HG03108 (cell line): Measurements from ENCODE around the gene STAC2.

Experiments used
- ATAC-seq: cut with Tn5 transposase; IDR thresholded peaks from one replicate; pipeline ENCODE4 v1.9.1; 2021; ENCODE audit warnings: moderate library complexity; ENCODE audit not compliant: unreplicated experiment

The STAC2 gene

DNA sequence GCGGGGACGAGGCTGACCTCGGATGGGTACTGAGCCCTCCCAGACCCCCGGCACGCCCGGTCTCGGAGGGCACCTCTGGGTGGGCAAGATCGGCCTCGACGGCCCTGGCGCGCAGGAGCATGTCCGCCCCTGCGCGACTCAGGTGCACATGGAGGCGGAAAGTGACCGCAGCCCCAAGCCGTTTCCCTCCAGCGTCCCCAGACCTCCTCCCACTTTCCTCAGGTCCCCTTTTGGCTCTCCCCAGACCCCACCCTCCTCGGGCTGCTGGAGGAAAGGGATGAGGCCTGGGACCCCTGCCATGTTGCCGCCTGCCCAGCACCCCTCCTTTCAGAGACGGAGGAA is 15.7 kb downstream of the STAC2 start:
- ATAC-seq, result no peak

DNA sequence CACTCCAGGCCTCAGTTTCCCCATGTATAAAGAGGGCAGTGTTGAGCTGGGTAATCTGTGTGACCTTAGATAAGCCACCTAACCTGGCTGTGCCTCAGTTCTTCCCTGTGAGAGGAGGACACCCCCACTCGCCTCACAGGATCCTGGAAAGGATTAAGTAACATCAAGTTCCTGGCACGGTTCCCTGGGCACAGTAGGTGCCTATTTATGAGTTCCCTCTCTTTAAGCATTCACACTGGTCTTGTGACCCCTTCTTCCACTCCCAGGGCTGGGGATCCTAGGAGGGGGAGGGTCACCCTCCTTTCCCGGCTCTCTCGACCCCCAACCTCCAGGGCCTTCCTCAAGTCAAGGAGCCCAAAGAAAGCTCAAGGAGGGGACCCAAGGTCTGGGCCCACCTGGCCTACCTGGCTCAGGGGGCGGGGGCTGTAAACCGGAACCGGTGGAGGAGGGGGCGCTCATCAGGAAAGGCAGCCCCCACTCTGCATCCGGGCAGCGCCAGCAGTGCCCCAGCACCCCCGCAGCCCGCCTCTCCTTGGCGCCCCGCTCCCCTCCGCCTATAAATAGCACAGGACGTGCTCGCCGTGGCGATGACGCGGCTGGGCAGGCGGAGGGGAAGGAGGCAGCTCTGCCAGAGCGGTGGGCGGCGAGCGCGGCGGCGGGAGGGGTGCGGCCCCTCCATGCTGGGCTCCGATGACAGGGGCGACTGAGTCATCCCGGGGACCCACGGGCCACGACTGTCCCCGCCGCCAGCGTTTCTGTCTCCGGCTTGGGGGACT is 16.2 kb downstream of the STAC2 start:
- ATAC-seq, result no peak

DNA sequence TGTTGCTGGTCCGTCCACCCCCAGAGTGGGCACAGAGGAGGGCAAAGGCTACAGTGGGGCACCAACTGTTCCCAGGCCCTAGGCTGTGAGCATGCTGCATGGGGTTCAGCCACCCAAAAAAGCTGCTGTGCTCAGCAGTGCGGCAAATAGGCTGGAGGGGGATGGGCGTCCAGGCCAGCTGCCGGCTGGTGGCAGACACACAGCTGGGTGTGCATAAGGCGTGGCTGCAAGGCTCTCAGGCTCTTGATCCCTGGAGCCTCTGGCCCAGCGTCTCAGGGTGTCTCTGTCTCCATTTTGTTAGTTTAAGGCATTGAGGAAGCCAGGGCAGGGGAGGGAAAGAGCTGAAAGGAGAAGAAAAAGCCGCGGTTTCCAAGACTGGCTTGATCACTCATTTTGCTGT is 16.9 kb downstream of the STAC2 start:
- peak; percentile 49 for ATAC-seq

DNA sequence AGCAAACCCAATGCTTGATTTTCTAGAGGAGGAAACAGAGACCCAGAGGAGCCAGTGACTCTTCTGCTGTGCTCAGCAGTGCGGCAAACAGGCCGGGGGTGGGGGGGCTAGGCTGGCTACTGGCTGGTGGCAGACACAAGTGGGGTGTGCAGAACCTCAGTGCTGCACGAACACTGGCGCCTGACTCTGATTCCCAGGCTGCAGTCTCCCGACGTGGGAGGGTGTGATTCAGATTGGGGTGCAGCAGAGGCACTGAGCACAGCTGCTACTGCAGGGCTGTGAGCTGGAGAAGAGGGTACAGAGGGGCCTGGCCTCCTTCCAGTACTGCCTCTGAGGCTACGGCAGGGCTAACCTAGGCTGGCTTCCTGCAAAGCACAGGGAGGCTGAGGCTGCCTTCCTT is 17.6 kb downstream of the STAC2 start:
- no peak for ATAC-seq

DNA sequence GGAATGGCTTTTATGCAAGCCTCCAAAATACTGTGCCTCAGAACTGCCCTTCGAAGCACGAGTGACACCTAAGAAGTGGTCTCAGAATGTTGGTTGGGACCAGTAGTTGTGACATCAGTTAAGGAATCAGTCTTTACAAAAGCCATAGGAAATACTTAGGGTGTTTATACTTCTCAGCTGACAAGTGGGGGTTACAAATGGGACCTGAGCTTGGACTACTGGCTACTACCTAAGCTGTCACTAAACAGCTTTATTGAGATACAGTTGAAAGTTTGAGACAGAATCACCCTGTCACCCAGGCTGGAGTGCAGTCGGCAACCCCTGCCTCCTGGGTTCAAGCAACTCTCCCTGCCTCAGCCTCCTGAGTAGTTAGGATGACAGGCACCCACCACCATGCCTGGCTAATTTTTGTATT is 20.6 kb downstream of the STAC2 start:
- no peak for ATAC-seq

DNA sequence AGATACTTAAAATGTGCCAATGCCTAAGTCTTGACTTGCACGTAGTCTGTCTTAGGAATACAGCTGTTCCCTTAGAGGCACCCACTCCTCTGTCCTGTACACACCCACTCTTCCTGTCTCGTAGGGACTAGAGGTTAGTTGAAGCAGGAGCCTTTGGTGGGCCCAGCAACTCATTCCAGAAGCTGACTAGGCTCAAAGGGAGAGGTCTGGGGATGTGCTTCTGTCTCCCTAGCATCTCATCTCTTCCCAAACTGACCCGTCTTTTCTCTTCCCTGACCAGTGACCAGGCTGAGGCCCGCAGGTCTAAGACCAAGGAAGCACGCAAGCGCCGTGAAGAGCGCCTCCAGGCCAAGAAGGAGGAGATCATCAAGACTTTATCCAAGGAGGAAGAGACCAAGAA is 21.5 kb downstream of the STAC2 start:
- ATAC-seq, result no peak

DNA sequence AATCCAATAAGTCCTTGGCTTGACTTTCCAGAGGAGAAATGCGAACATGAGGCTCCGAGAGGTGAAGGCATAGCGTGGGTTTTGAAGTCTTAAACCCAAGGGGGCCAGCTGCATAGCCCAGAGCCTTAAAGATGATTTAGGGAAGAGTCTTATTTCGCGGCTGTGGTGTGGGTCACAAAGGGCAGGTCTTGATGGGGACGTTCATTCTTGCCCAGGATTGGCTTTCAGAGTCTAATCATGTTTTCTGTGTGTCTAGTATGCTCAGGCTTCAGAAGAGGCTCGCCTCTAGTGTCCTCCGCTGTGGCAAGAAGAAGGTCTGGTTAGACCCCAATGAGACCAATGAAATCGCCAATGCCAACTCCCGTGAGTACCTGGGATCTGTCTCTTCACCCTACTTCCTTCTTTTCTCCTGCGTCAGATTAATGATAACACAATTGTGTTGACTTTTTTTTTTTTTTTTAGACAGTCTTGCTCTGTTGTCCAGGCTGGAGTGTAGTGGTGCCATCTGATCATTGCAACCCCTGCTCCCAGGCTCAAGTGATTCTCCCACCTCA is 24.7 kb downstream of the STAC2 start:
- no peak for ATAC-seq

DNA sequence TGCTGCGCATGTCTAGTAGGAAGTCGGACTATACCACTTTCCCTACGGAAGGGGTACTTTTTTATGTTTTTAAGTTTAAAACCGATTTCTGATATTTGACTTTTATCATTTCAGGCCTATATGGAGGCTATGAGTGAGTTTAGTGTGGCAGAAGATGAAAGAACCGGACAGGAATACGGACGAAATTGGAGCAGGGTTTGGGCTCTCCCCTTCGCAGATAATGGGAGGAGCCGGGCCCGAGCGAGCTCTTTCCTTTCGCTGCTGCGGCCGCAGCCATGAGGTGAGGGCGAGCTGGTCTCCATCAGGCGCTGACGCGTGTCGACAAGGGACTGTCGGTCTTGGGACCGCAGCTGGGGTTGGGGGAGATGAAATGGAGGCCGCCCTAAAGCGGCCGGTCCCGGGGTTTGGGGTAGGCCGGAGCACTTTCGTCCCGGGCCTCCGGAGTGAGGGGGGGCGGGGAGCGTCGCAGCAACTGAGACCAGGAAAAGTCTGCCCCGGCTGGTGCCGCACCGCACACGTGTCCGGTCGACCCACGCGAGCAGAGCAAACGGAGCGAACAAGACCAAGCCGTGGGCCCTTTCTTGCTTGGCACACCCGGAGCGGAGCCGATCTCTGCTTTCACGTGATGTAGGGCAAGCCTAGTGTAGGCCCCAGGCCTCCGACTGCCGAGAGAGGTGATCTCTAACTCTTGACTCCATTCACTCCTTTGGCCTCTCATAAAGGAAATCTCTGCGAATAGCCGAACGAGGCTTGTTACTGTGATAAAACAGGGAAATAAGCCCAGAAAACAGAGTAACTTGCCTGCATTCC is 25.5 kb downstream of the STAC2 start, which contains the start of gene RPL19:
Gene RPL19, plus strand, starts transcription at position 214 of the 810 bp plus-strand sequence. Its CDS starts 62 bp downstream, at position 276.
- peak; percentile 44 for ATAC-seq

DNA sequence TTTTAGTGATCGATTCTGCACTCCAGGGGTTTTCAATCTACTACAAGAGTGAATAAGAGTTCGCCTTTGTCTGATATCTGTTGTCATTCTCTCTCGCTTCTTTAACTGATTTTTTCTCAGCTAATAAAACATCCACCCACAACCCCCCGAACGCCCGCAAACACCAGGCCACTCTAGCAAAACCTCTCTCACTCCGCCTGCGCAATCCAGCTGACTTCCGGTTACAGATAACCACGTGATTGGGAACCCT is 26.0 kb downstream of the STAC2 start:
- ATAC-seq, result peak; percentile 43

DNA sequence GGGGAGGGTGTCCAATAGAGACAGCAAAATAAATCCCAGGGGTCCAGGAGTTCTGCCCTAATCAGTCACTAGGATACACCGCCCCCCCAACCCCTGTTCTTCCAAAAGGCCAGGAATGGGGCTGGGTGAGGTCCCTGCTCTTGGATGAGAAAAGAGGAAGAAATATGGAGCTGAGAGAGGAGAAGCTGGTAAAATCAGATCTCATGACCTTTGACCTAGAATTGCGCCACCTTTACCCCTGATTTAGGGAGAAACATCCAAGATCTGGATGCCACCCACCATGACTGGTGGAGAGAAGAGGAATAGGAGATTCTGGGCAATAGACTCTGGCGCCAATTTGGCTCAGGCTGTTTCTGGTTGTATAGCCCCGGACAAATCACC is 27.6 kb downstream of the STAC2 start:
- ATAC-seq, result no peak

DNA sequence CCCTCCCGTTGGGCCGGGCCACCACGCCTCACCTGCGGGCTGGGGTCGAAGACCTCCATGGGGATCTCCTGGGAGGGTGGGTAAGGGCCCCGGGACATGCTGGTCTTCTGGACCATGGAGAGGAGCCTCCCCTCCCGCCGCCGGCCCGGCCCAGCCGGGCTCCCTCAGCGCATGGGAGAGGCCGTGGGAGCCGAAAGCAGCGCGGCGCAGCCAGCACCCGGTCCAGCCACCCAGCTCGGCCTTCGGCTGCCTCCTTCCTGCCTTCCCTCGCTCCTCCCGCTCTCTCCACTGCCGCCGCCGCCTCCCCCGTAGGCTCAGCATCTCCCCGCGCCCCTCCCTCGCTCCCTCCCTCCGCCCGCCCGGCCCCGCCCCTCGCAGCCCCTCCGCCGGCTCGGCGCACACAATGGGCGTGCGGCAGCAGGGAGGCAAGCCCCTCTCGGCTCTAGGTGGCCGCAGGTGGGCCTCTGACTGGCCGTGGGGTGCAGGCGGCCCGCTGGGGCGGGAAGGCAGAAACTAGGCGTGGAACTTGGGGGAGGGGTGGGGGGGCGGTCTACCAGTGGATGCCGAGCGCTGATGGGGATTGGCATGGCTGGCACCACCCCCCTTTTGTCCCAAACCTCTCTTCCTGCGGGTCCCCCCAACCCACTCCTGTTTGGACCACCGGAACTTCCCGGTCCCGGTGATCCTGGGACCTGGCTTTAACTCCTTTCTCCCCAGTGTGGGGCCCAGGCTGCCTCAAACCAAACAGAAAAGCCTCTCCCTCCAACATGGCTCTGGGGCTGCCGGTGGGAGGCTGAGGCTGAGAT is 28.2 kb downstream of the STAC2 start, which contains the start of gene CACNB1:
Gene CACNB1, minus strand, starts transcription at position 290 of the 806 bp plus-strand sequence. Its CDS starts 174 bp downstream, at position 116.
- no peak for ATAC-seq

DNA sequence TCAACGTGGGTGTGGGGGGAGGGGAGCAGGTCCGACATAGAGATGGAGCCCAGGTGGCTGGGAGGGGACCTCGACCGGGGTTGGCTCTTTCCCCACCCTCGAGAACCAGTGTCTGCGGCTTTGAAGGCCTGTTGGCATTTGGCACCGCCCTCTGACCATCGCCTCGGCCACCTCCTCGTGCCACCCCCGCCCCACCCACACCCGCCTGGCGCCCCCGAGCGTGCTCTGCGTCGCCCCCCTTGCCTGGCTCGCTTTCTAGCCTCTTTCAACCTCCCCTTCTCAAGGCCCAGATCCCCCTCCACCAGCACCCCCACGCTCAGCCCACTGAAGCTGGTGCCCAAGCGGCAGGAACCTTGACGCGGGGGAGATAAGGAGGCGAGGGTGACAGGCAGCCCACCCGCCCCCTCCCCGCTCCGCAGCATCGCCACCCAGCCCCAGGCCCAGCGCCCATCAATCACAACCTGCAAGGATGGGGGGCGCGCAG is 28.9 kb downstream of the STAC2 start:
- ATAC-seq, result no peak

DNA sequence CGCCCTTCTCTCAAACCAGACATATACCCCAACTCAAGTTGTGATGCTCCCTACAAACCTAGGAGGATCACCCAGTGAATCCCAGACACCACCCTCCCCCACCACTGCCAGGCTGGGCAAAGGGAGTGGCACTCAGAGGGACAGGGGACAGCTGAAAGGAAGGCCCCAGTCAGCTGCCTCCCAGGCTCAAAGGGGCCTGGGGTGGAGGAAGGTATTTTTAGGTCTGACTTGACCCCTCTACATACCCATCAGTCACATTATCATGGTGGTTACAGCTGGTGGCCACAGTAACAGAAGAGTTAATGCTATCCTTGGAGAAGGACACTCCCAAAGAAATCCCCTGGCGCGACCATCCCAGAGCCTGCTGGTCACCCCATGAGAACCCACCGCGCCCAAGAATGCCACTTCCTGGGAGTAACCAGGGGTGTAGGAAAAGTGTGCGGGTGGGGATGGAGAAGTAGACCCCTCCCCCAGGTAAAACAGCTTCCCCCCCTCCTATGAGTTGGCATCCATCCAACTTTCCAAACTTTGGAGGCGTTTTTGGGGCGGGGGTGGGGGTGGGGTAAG is 29.4 kb downstream of the STAC2 start:
- no peak for ATAC-seq

DNA sequence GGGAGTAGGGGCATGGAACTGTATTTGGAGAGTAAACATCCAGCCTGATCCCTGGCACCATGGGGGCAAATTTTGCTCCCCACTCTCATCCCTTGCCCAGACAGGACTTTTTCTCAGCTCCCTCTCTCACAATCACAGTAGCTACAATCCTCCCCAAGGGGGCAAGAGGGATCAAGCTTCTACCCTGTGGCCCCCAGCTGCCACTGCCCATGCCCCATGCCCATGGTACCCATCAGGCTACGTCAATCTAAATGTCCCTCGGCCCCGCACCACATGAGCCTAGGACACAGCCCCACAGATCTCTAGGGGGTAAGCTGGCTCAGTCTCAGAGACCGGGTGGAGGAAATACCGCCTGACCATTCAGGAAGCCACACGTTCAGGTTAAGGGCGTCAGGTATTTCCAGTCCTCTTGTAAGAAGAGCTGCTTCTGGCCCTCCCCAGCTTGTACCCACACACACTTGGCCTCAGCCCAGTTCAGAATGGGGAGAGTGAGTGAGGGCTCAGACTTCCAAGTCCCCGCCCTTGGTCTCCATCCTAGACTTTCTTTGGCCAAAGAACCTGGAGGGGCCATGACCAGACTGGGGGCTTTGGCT is 30.1 kb downstream of the STAC2 start:
- no peak for ATAC-seq

DNA sequence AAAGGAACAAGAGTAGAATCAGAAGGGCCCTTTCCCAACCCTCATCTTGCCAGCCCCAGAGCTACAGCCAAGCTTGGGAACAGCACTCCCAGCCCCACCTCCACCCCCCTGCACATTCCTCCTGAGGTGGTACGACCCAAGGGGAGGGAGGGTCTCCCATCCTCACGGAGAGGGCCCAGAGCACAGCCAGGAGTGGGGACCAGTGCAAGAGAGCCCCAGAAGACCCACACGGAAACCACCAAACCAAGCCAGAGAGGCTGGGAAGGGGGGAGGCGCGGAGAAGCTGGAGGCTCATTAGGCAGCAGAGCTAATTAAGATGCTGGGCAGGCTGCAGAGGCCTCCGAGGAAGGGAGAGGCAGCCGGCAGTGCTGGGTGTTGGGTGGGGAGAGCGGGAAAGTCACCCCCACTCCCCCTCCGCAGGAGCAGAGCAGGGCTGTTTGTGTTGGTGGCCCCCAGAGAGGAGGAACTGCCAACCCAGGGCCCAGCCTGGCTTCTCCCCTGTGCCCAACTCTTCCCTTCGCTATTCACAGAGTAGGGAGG is 30.7 kb downstream of the STAC2 start:
- ATAC-seq, result no peak

DNA sequence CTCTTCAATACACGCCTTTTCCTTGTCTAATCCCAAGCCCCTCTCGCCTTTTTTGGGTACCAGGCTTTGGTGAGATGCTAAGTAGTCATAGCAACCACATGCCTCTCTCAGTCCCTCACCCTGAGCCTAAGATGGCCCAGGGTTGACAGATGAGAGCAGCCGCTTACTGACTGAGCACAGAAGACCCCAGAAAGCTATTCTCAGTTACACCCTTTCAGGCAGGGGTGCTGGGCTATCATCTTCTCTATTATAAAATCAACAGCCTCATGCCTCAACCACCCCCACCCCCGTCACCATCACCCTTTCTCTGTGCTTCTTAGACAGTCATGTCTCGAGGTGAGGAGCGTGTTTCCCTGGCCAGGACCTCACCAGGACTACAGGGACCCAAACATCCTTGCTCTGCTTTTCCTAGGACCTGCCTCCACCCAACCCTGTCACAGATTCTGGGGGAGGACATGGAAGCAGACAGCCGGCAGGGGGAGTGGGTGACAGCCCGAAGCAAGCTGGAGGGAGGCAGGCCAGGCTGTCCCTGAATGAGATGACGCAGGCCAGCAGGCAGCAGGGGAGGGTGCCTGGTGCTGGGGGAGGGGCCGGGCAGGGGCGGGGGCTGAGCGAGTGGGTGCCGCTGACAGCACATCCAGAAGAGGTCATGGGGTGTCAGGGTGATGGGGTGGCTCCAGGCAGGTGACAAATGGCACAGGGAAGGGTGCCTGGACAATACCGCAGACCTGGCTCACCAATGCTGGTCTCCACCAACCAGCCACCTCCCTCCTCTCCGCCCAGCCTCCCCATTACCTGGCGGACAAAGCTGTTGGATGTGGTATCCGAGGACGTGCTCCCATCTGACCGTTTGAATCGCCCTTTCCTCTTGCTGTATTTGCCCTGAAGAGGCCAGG is 31.4 kb downstream of the STAC2 start:
- no peak for ATAC-seq

DNA sequence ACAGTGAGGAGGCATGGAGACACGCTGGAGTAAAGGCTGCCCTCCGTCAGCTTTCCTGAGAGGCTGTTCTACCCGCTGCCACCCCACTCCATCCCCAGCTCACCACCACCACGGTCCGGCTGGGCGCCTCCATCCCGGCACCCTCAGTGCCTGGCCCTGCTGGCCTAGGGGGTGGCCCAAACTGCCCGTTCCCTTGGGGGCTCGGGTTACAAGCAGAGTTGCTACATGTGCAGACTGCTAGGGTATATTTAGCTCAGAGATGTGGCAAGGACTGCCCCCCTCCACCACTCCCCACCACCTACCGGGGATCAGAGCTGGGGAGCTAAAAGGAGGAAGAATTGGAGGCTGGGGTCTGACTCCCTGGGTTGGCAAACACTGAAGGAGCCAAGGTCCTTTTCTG is 32.4 kb downstream of the STAC2 start:
- ATAC-seq, result no peak

DNA sequence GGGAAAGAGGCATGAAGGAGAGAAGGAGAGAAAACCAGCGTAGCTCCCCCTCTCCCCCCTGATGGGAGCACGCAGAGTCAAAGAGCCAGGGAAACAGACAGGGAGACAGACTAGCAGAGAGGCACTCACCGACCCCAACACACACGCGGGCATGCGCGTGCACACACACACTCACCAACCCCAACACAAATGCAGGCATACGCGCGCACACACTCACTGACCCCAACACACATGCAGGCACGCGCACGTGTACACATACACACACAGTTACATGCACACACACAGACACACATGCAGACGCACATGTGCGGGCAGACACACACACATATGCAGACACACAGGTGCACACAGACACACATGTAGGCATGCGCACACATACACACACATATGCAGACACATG is 32.8 kb downstream of the STAC2 start:
- ATAC-seq, result no peak
